ENCODE results near the gene CRYBG1.

Gene CRYBG1

GRCh38 chr6:106599440-106599839 lies 238.9 kb downstream of the CRYBG1 start:
- no peak for DNase-seq (ENCODE audit: low read depth)

GRCh38 chr6:106600329-106600728 lies 239.8 kb downstream of the CRYBG1 start:
- DNase-seq (ENCODE audit: low read depth): no peak

- DNase-seq (ENCODE audit: low read depth): no peak
Observed at GRCh38 chr6:106608080-106608668, 247.7 kb downstream of the CRYBG1 start.

GRCh38 chr6:106609699-106610098 lies 249.2 kb downstream of the CRYBG1 start:
- no peak for DNase-seq (ENCODE audit: low read depth)

- DNase-seq (ENCODE audit: low read depth): no peak
Observed at GRCh38 chr6:106611030-106611429, 250.5 kb downstream of the CRYBG1 start.

GRCh38 chr6:106612671-106613416 lies 252.3 kb downstream of the CRYBG1 start:
- DNase-seq (ENCODE audit: low read depth): no peak

- no peak for DNase-seq (ENCODE audit: low read depth)
Observed at GRCh38 chr6:106613590-106613989, 253.1 kb downstream of the CRYBG1 start.

- DNase-seq (ENCODE audit: low read depth): no peak
Observed at GRCh38 chr6:106614166-106614565, 253.6 kb downstream of the CRYBG1 start.

GRCh38 chr6:106614592-106615257 lies 254.2 kb downstream of the CRYBG1 start:
- no peak for DNase-seq (ENCODE audit: low read depth)

GRCh38 chr6:106617302-106617701 lies 256.8 kb downstream of the CRYBG1 start:
- no peak for DNase-seq (ENCODE audit: low read depth)

- no peak for DNase-seq (ENCODE audit: low read depth)
Observed at GRCh38 chr6:106617857-106618256, 257.3 kb downstream of the CRYBG1 start.

- DNase-seq (ENCODE audit: low read depth): no peak
Observed at GRCh38 chr6:106618324-106618723, 257.8 kb downstream of the CRYBG1 start.

GRCh38 chr6:106619223-106619622 lies 258.7 kb downstream of the CRYBG1 start:
- DNase-seq (ENCODE audit: low read depth): no peak

GRCh38 chr6:106620931-106621672 lies 260.6 kb downstream of the CRYBG1 start:
- no peak for DNase-seq (ENCODE audit: low read depth)
